ENCODE data around the gene HGD.

GRCh38 chr3:120659285-120659684 is 22.8 kb downstream of the HGD start:
- no peak for TF ChIP-seq EZH2 (IDR thresholded peaks at IDR 0.05)
- no peak for TF ChIP-seq POLR2A (IDR thresholded peaks at IDR 0.05; ENCODE audit: borderline replicate concordance, extremely low read depth, insufficient read depth, insufficient read length)
- no peak for TF ChIP-seq EZH2phosphoT487 (IDR thresholded peaks at IDR 0.05; ENCODE audit: borderline replicate concordance)
- no peak for TF ChIP-seq CTCF (IDR thresholded peaks at IDR 0.05 in 2 of 3, conservative IDR thresholded peaks at IDR 0.05 in 1 of 3; ENCODE audit: borderline replicate concordance in 1 of 3, insufficient read depth in 1 of 3, low read depth in 2 of 3, low read length in 2 of 3)
- no peak for TF ChIP-seq POLR2AphosphoS5 (IDR thresholded peaks at IDR 0.05; ENCODE audit: low read depth, low read length)
- TF ChIP-seq ZNF274 (IDR thresholded peaks at IDR 0.05; ENCODE audit: low read depth, low read length): no peak
- no peak for TF ChIP-seq SRF (IDR thresholded peaks at IDR 0.05; ENCODE audit: low read depth)
- TF ChIP-seq ZBTB33 (IDR thresholded peaks at IDR 0.05; ENCODE audit: extremely low read depth, insufficient replicate concordance, low read length): no peak
- no peak for TF ChIP-seq EGR1 (IDR thresholded peaks at IDR 0.05; ENCODE audit: low read depth)
- TF ChIP-seq ZFX (IDR thresholded peaks at IDR 0.05): no peak
- TF ChIP-seq JUND (IDR thresholded peaks at IDR 0.05): no peak
- no peak for TF ChIP-seq REST (IDR thresholded peaks at IDR 0.05; ENCODE audit: low read depth)
- no peak for TF ChIP-seq SIN3A (IDR thresholded peaks at IDR 0.05; ENCODE audit: low read depth)
- no peak for TF ChIP-seq RAD21 (IDR thresholded peaks at IDR 0.05; ENCODE audit: low read depth)
